HepG2 (cell line): Measurements from ENCODE around the gene CTNNBL1.

Source experiments
- HOXA7 ChIP-seq: sonication (generic); formaldehyde crosslinking; IDR thresholded peaks from 2 replicates; pipeline ENCODE4 v1.8.1; 2022; ENCODE audit warnings: mild to moderate bottlenecking, missing genetic modification reagents, moderate library complexity
- RCOR2 ChIP-seq: IDR thresholded peaks from 2 replicates; pipeline ENCODE4 v1.6.1; 2016; ENCODE audit warnings: missing biosample characterization, missing genetic modification reagents
- ZBTB44 ChIP-seq: sonication (generic); formaldehyde crosslinking; IDR thresholded peaks from 2 replicates; pipeline ENCODE4 v1.4.0; 2020; ENCODE audit warnings: missing genetic modification reagents
- TF ChIP-seq, protein P1 (sequence below): sonication (generic); formaldehyde crosslinking; IDR thresholded peaks from 2 replicates; pipeline ENCODE4 v1.4.0; 2020; ENCODE audit warnings: missing genetic modification reagents

DNA sequence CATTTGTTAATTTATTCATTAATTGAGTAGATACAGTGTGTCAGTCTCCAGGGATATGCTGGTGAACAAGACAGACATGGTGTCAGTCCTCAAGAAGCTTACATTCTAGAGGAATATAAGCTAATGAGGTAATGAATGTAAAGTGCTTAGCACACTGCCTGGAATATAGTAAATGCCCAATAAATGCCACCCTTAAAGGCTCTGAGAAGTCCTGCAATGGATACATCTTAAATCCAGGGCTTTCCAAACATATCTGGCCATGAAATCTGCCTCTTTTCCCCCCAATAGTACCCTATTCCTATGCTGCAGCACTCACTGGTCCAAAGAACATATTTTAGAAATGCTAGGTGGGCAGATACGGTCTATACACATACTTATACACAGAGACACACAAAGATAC is 49.2 kb upstream of the CTNNBL1 start:
- TF ChIP-seq, protein P1, sequence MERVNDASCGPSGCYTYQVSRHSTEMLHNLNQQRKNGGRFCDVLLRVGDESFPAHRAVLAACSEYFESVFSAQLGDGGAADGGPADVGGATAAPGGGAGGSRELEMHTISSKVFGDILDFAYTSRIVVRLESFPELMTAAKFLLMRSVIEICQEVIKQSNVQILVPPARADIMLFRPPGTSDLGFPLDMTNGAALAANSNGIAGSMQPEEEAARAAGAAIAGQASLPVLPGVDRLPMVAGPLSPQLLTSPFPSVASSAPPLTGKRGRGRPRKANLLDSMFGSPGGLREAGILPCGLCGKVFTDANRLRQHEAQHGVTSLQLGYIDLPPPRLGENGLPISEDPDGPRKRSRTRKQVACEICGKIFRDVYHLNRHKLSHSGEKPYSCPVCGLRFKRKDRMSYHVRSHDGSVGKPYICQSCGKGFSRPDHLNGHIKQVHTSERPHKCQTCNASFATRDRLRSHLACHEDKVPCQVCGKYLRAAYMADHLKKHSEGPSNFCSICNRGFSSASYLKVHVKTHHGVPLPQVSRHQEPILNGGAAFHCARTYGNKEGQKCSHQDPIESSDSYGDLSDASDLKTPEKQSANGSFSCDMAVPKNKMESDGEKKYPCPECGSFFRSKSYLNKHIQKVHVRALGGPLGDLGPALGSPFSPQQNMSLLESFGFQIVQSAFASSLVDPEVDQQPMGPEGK (CRISPR knock-in tag): no peak
- TF ChIP-seq RCOR2 (CRISPR knock-in tag) (no peak), ZBTB44 (CRISPR knock-in tag) (no peak), HOXA7 (CRISPR knock-in tag) (no peak)
